ENCODE measurements around the gene RPP30.
"Not testable (repeated sequence)": the region's sequence is repeated elsewhere in the genome, so short reads cannot be mapped to it uniquely, and the experiment has no call there.

The RPP30 gene

GRCh38 chr10:90937645-90938258, 66.0 kb downstream of the RPP30 start:
- FAIRE-seq, result no peak
- DNase-seq (ENCODE audit: insufficient read length, low spot score), result no peak

GRCh38 chr10:90939116-90939515, 67.3 kb downstream of the RPP30 start:
- DNase-seq (ENCODE audit: insufficient read length, low spot score), result no peak
- FAIRE-seq, result no peak

DNA sequence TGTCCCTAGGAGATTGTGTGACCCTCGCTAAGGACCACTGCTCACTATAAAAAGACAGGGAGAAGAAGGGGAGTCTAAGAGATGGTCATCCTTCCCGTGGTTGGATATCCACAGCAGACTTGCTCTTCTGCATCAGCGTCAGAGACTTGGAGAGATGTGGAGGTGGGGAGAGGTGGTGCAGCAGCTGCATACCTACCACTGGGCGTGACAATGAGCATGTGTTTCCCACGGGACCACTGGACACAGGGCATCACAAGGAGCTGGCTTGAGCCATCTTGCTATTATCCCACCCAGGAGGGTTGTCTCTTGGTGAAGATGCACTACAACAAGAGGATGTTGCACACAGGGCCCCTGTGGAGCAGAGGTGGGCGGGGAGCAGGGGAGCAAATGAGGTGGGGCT, 67.9 kb downstream of the RPP30 start:
- no peak for DNase-seq (ENCODE audit: insufficient read length, low spot score)
- no peak for FAIRE-seq

GRCh38 chr10:90942980-90943379, 71.2 kb downstream of the RPP30 start:
- FAIRE-seq; DNase-seq (ENCODE audit: insufficient read length, low spot score): not testable (repeated sequence)

DNA sequence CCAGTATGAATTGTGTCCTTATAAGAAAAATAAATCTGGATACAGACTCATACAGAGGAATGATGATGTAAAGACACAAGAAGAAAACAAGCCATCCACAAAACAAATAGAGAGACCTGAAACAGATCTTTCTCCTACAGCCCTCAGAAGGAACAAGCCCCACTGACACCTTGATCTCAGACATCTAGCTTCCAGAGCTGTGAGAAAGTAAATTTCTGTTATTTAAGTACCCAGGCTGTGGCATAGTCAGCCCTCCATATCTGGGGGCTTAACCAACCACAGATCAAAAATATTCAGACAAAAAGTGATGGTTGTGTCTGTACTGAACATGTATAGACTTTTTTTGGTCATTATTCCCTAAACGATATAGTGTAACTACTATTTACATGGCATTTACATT, 73.0 kb downstream of the RPP30 start:
- no peak for DNase-seq (ENCODE audit: insufficient read length, low spot score)
- FAIRE-seq, result no peak

DNA sequence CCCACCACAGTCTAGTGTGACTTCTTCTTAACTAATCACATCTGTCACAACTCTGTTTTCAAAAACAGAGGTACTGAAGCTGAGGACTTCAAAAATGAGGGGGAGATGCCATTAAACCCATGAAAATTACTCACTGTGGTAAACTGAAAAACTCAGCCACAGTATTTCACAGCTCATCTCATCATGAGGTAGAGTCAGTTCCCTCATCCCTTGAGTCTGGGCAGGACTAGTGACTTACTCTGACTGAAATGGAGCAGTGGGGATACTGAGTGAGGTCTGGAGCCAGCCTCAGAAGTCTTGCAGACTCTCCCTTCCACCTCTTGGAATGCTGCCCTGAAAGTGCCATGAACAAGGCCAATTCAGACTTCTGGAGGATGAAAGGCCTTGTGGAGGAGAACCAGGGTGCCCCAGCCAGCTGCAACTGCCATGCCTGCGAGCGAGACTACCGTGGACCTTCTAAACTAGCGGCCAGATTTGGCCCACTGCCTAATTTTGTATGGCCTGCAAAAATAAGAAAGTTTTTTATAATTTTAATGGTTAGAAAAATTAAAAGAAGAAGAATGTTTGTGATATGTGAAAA, 73.8 kb downstream of the RPP30 start:
- DNase-seq (ENCODE audit: insufficient read length, low spot score) (no peak), FAIRE-seq (no peak)

DNA sequence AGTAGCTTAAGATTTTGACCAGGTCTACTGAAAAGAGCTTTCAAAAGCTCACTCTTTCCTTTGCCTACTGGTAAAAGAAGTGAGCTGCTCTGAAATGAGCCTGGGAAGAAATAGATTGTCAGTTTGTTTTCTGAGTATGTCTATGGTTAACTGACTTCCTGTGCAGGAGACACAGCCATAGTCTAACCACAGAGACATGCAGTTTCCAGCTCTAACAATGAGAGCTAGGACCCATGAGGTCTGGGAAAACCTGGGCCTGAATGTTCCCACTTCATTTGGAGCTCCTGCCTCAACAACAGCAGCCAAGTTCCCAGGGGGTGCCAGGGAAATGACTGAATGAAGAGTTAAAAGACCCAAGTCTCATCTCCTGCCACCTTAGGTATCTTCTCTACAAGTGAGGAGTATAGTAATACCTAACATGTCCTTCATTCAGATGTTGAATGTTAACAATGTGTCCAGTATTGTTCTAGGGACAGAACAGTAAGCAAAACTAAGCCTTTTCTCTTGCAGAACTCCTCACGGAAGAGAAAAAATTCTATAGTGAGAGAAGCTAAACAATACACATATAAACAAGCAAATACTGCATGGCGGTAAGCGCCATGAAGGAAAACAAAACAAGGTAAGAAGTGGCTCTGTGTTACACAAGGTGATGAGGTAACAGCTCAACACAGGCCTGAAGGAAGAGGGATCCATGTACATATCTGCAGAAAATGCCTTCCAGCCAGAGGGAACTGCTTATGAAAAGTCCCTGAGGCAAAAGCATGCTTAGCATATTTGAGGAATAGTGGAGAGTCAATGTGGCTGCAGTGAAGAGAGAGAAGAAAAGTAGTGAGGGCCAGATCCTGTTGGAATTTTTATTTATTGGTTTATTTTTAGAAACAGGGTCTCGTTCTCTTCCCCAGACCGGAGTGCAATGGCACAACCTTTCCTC, 75.5 kb downstream of the RPP30 start:
- peak; percentile 28 for FAIRE-seq
- DNase-seq (ENCODE audit: insufficient read length, low spot score), result no peak

Measured in GM19239 (cell line).